NT2/D1 (cell line): ENCODE results near the gene CACNG4.

Experiments used
- SUZ12 ChIP-seq: IDR thresholded peaks from 2 replicates; pipeline ENCODE4 v1.6.1; 2011; ENCODE audit not compliant: insufficient read length, insufficient read depth; ENCODE audit errors: extremely low read depth
- YY1 ChIP-seq: IDR thresholded peaks from 2 replicates; pipeline ENCODE4 v1.6.1; 2011; ENCODE audit not compliant: insufficient read length, insufficient read depth

- TF ChIP-seq SUZ12: no peak
- TF ChIP-seq YY1: no peak
These were observed 56.7 kb downstream of the CACNG4 start for GRCh38 chr17:67021196-67021595.
